NCI-H2107 (cell line): ENCODE data around the gene CCDC7.
A peak's percentile ranks its signal among the peaks of the same experiment; 100 is the strongest.
"Not testable (repeated sequence)": the region's sequence is repeated elsewhere in the genome, so short reads cannot be mapped to it uniquely, and the experiment has no call there.

Experiments used
- DNase-seq: peaks from one replicate; lab custom pipeline; 2025; lab: John Stamatoyannopoulos, UW

CCDC7 gene

GRCh38 chr10:32445740-32446535, at the start of gene CCDC7:
Gene CCDC7, plus strand, starts transcription at chr10:32446140. Its CDS starts 5,503 bp downstream, at chr10:32451643.
- peak; percentile 48 for DNase-seq

DNA sequence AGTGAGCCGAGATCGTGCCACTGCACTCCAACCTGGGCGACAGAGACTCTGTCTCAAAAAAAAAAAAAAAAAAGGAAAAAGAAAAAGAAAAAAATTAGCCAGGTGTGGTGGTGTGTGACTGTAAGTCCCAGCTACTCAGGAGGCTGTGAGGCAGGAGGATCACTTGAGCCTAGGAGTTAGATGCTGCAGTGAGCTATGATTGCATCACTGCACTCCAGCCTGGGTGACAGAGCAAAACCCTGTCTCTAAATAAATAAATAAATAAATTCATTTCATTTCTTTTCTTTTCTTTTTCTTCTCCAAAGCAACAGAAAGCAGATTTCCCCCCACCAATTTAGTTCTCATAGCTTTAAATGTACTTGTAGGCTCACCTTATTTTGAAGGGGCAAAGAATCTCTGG, 48.8 kb upstream of the CCDC7 start:
- not testable (repeated sequence) for DNase-seq

DNA sequence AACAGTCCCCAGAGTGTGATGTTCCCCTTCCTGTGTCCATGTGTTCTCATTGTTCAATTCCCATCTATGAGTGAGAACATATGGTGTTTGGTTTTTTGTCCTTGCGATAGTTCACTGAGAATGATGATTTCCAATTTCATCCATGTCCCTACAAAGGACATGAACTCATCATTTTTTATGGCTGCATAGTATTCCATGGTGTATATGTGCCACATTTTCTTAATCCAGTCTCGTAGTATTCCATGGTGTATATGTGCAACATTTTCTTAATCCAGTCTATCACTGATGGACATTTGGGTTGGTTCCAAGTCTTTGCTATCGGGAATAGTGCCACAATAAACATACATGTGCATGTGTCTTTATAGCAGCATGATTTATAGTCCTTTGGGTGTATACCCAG, 46.2 kb upstream of the CCDC7 start:
- not testable (repeated sequence) for DNase-seq

- no peak for DNase-seq
Measured at GRCh38 chr10:32400961-32401360, 45.0 kb upstream of the CCDC7 start.

- no peak for DNase-seq
Measured at GRCh38 chr10:32402499-32402898, 43.4 kb upstream of the CCDC7 start.

DNA sequence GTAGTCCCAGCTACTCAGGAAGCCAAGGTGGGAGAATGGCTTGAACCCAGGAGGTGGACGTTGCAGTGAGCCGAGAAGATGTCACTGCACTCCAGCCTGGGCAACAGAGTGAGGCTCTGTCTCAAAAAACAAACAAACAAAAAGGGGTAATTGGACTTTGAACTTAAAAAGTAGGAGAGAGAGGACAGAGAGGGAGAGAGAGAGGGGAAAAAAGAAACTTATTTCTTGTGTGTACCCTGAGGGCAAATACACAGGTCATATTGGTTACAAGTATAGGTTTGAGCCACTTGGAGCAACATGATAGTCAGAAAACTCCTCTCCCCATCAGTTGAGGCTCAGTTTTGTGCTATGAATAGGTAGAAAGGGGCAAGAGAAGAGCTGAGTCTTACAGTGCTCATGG, 42.8 kb upstream of the CCDC7 start:
- no peak for DNase-seq

DNA sequence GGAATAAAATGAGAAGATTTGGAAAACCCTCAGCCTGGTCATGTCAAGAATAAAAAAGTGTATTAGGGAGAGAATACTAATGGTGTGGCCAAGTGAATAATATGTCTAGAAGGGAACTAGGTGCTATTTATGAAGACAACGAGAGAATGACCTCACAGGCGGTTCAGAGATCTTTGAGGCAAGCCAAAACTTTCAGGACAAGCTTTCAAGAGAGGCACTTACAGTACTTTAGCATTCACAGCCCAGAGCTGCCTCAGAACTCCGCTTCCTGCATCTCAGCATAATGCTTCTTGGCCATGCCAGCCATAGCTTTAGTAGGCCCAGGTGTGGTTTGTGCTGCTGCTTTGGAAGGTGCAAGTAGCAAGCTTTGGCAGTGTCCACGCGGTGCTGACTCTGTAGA, 37.2 kb upstream of the CCDC7 start:
- no peak for DNase-seq

DNA sequence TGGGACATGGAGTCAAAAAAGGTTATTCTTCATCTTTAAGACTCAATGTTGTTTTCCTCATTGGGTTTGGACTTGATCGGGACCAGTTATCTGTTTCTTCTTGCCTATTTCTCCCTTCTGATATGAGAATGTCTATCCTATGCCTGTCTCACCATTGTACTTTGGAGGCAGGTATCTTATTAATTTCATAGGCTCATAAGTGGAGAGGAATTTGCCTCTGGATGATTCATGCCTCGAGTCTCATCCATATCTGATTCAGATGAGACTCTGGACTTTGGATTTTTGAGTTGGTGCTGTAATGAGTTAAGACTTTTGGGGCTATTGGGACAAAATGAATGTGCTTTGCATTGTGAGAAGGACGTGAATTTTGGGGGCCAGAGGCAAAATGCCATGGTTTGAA, 36.2 kb upstream of the CCDC7 start:
- DNase-seq, result no peak

DNA sequence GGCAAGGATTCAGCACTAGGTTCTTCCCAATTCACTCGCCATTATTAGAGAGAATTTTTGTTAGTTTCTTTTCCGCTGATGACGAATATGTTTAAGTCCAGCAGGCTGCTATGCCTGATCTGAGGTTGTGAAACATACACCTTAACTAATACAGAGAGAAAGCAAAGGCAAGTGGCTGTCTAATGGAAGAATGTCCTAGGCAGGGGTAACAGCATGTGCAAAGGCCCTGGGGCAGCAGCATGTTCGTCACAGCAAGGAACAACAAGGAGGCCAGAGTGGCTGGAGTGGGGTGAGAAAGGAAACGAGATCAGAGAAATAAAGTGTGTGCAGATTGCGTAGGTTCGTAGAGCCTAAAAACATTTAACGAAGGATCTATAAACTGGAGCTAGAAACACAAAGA, 35.4 kb upstream of the CCDC7 start:
- no peak for DNase-seq

DNA sequence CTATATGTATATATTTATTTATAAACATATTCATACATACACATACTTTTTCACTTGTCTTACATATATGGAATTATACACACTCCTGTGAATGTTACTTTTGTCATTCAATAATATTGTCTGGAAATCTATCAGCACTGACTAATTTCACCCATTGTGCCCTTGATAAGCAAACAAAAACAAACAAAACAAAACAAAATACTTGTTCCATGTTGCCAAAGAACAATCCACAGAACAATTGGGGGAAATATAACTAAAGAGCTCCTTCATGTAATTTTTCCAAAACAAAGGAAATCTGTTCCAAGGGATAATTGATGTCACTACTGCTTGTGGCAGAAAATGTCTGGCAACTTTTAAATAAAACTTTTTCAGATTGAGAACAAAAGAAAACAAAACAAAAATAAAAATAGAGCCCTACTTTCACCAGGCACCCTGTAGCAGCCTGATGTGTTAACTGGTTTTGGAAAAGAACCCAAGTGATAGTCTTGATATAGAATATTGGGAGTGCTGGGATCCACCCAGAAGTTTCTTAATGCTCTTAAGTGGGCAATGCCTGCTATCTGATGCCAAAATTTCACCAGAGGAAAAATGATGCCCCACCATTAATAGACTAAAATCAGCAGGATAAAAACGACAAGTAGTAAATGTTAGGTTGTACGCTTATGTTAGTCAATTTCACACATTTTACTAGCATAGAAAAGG, 34.0 kb upstream of the CCDC7 start:
- no peak for DNase-seq

DNA sequence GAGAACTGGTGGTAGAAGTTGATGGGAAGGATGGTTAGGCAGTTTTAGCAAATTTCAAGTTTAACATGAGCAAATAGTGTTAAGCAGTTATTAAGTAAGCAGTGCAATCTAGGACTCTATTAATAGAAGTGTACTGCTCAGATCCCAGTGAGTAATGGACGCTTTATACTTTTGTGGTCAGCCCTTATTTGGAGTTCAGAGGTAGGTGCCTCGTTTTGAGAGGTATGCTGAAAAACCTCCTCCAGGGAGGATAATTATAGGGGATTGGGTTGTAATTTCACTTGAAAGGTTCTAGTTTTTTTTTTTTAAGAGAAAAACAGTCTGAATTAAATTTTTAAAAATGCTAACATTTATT, 33.5 kb upstream of the CCDC7 start:
- DNase-seq, result no peak

- DNase-seq, result no peak
Measured at GRCh38 chr10:32413513-32413912, 32.4 kb upstream of the CCDC7 start.

GRCh38 chr10:32415361-32415760, 30.6 kb upstream of the CCDC7 start:
- DNase-seq, result no peak

GRCh38 chr10:32417911-32418547, 27.9 kb upstream of the CCDC7 start:
- DNase-seq, result no peak

- no peak for DNase-seq
Measured at GRCh38 chr10:32418572-32418971, 27.4 kb upstream of the CCDC7 start.

- DNase-seq, result no peak
Measured at GRCh38 chr10:32419615-32420014, 26.3 kb upstream of the CCDC7 start.

DNA sequence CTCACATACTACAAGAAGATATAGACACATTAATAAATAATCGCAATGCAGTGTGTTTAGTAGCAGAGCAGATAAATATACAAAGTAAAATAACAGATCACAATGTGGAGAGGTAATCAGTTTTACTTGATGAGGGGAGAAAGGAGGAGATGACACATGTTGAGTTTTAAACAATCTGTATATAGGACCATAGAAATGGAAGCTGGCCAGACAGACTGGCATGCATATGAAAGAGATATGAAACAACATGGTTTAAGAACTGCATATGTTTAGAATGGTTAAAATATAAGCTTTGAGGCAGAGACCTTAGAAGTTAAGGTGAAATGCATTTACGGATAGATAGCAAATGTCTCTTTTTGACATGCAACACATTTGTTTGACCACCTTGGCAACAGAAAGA, 19.8 kb upstream of the CCDC7 start:
- DNase-seq, result no peak

DNA sequence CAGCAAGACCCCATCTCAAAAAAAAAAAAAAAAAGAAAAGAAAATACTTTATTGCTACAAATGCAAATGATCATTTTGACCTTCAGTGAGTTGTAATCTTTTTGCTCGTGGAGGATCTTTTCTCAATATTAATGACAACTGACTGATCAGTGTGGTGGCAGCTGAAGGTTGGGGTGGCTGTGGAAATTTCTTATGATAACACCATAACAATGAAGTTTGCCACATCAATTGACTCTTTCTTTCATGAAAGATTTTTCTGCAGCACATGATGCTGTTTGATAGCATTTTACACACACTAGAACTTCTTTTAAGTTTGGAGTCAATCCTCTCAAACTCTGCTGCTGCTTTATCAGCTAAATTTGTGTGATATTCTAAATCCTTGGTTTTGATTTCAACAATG, 12.4 kb upstream of the CCDC7 start:
- no peak for DNase-seq

- DNase-seq, result no peak
Measured at GRCh38 chr10:32436215-32436614, 9.7 kb upstream of the CCDC7 start.

DNA sequence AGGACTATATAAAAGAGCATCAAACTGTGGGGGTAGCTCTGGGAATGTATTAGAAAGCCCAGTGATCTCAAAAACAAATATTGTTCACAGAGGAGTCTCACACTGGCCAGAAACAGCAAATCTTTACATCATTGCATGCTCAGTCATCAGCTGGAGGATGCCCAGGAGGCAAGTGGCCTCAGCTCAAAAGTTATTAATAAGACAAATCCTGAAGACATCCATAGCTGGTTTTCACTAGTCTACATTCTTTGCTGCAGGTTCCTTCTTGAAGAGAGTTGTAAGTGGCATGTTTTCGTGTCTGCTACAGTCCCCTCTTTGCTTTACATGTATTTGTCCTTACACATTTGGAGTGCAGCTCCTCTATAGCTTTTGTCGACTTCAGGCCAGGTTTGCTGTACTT, 8.6 kb upstream of the CCDC7 start:
- no peak for DNase-seq

- DNase-seq, result no peak
Measured at GRCh38 chr10:32445036-32445435, 904 bp upstream of the CCDC7 start.

DNA sequence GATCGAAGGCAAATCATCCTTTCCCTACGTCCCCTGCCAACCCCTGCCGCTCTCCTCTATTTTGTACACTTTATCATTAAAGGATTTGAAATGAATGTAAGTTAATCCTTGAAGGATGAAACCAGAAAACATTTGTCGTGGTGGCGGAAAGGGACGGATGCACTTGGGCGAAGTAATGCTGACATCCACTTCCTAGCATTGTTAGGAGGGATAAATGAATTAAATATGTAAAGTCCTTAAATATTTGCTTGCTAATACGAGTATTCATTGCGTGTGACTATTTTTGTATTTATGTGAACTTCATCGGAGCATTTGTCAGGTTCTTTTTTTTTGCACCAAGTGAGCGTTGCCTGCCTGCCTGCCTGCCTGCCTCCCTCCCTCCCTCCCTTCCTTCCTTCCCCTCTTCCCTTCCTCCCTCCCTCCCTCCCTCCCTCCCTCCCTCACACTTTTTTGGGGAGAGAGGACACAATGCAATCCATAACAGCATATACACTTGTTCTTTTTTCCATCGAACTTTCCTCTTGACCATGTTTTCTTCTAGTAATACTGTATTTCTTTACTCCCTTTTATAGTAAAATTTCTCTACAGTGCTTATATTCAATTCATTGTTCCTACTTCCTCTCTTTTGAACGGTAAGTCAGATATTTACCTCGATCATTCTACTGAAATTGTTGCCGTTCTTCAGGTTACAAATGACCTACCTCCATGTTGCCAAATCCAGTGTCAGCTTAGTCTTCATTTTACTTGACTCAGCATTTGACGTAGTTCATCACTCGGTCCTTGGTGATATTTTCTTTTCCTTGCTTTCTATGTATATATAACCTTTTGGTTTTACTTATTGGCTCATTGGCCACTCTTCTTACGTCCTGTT, 831 bp downstream of the CCDC7 start:
- no peak for DNase-seq
